ENCODE measurements around the gene WASHC1.
"Not testable (repeated sequence)": the region's sequence is repeated elsewhere in the genome, so short reads cannot be mapped to it uniquely, and the experiment has no call there.

The WASHC1 gene

GRCh38 chr9:16875-17274, 12.4 kb downstream of the WASHC1 start:
- DNase-seq (ENCODE audit: low read depth in 2 of 3, low spot score in 2 of 3), result not testable (repeated sequence)

- DNase-seq (ENCODE audit: low read depth in 2 of 3, low spot score in 2 of 3), result not testable (repeated sequence)
Observed at GRCh38 chr9:14129-14809, 15.0 kb downstream of the WASHC1 start.

- DNase-seq (ENCODE audit: low read depth in 2 of 3, low spot score in 2 of 3), result peak; percentile 51 to 74 (median 63)
Observed at GRCh38 chr9:11206-11605, 18.1 kb downstream of the WASHC1 start.

- not testable (repeated sequence) for DNase-seq (ENCODE audit: low read depth in 2 of 3, low spot score in 2 of 3)
Observed at GRCh38 chr9:10653-11053, 18.6 kb downstream of the WASHC1 start.

GRCh38 chr9:10207-10606, 19.0 kb downstream of the WASHC1 start:
- DNase-seq (ENCODE audit: low read depth in 2 of 3, low spot score in 2 of 3), result not testable (repeated sequence)

All from activated CD8-positive, alpha-beta memory T cell treated with anti-CD3 and anti-CD28 coated beads for 48 hours (primary cell).